ENCODE data around the gene AOPEP.
A peak's percentile ranks its signal among the peaks of the same experiment; 100 is the strongest.
"Not testable (repeated sequence)": the region's sequence is repeated elsewhere in the genome, so short reads cannot be mapped to it uniquely, and the experiment has no call there.

The AOPEP gene

GRCh38 chr9:94934816-94935328, 208.4 kb downstream of the AOPEP start:
- no peak for DNase-seq (ENCODE audit: low read depth)

- DNase-seq (ENCODE audit: low read depth): no peak
Observed at GRCh38 chr9:94935396-94935795, 208.9 kb downstream of the AOPEP start.

GRCh38 chr9:94936419-94936818, 209.9 kb downstream of the AOPEP start:
- no peak for DNase-seq (ENCODE audit: low read depth)

GRCh38 chr9:94937214-94937903, 210.9 kb downstream of the AOPEP start:
- peak; percentile 95 for DNase-seq (ENCODE audit: low read depth)

- DNase-seq (ENCODE audit: low read depth): no peak
Observed at GRCh38 chr9:94938384-94938783, 211.9 kb downstream of the AOPEP start.

- not testable (repeated sequence) for DNase-seq (ENCODE audit: low read depth)
Observed at GRCh38 chr9:94940296-94940695, 213.8 kb downstream of the AOPEP start.

- DNase-seq (ENCODE audit: low read depth): peak; percentile 32
Observed at GRCh38 chr9:94941211-94941875, 214.8 kb downstream of the AOPEP start.

GRCh38 chr9:94944626-94945025, 218.1 kb downstream of the AOPEP start:
- peak; percentile 40 for DNase-seq (ENCODE audit: low read depth)

GRCh38 chr9:94945197-94946144, 219.0 kb downstream of the AOPEP start:
- DNase-seq (ENCODE audit: low read depth): peak; percentile 88

- DNase-seq (ENCODE audit: low read depth): no peak
Observed at GRCh38 chr9:94946256-94946655, 219.8 kb downstream of the AOPEP start.

- no peak for DNase-seq (ENCODE audit: low read depth)
Observed at GRCh38 chr9:94948567-94949235, 222.2 kb downstream of the AOPEP start.

- DNase-seq (ENCODE audit: low read depth): no peak
Observed at GRCh38 chr9:94949370-94949769, 222.9 kb downstream of the AOPEP start.

- DNase-seq (ENCODE audit: low read depth): no peak
Observed at GRCh38 chr9:94950040-94950578, 223.6 kb downstream of the AOPEP start.

GRCh38 chr9:94950579-94951323, 224.3 kb downstream of the AOPEP start:
- DNase-seq (ENCODE audit: low read depth): no peak

- DNase-seq (ENCODE audit: low read depth): peak; percentile 9
Observed at GRCh38 chr9:94951324-94952135, 225.0 kb downstream of the AOPEP start.

- DNase-seq (ENCODE audit: low read depth): no peak
Observed at GRCh38 chr9:94952565-94953373, 226.3 kb downstream of the AOPEP start.

GRCh38 chr9:94956731-94957130, 230.2 kb downstream of the AOPEP start:
- no peak for DNase-seq (ENCODE audit: low read depth)

- no peak for DNase-seq (ENCODE audit: low read depth)
Observed at GRCh38 chr9:94960964-94961363, 234.5 kb downstream of the AOPEP start.

GRCh38 chr9:94961870-94962269, 235.4 kb downstream of the AOPEP start:
- DNase-seq (ENCODE audit: low read depth): no peak
